Chondrocyte (in vitro differentiated cells): ENCODE data around the gene MARK1. TPM values are rescaled to one million over a fixed set of nuclear protein-coding genes. Genes with fewer than 3 reads are reported as not detected.

Experiments used
- DNase-seq: peaks from one replicate; pipeline ENCODE4 v3.0.0; 2021; ENCODE audit warnings: mixed read lengths, low spot score
- H3K27ac Mint-ChIP-seq: one replicate; pipeline ENCODE4 v1.8.0; 2021; ENCODE audit warnings: mild to moderate bottlenecking, moderate library complexity, mixed read lengths; ENCODE audit not compliant: unreplicated experiment
- H3K27me3 Mint-ChIP-seq: 2 replicates; pipeline ENCODE4 v1.8.0; 2021; ENCODE audit warnings: low read depth, mixed read lengths
- H3K36me3 Mint-ChIP-seq: 2 replicates; pipeline ENCODE4 v1.8.0; 2021; ENCODE audit warnings: low read depth, mixed read lengths
- H3K4me1 Mint-ChIP-seq: 2 replicates; pipeline ENCODE4 v1.8.0; 2021; ENCODE audit warnings: low read depth, mild to moderate bottlenecking, mixed read lengths
- H3K4me3 Mint-ChIP-seq: one replicate; pipeline ENCODE4 v1.8.0; 2021; ENCODE audit warnings: mild to moderate bottlenecking, moderate library complexity, mixed read lengths; ENCODE audit not compliant: unreplicated experiment
- H3K9me3 Mint-ChIP-seq: 2 replicates; pipeline ENCODE4 v1.8.0; 2021; ENCODE audit warnings: low read depth, mixed read lengths
- CTCF ChIP-seq: fragments of 200-600 bp; sonication (generic); IDR thresholded peaks from 2 replicates; pipeline ENCODE4 v1.5.0; 2021; ENCODE audit warnings: antibody characterized with exemption, mild to moderate bottlenecking, moderate library complexity
- total RNA-seq: library from RNA; stranded (reverse); gene quantifications from 3 replicates; pipeline ENCODE4 v1.2.1, GENCODE V29; 2021

The MARK1 gene
- total RNA-seq, 1 donor from 2014 or later, result 4.1 TPM

GRCh38 chr1:220544901-220545303 is 17.0 kb downstream of the MARK1 start:
- no peak overlapping the region for H3K4me3 Mint-ChIP-seq
- no peaks in the 10 kb centered on the region for H3K4me1 Mint-ChIP-seq
- H3K36me3 Mint-ChIP-seq, result no peaks in the 10 kb centered on the region
- H3K27me3 Mint-ChIP-seq, result peaks cover 1% of the 10 kb centered on the region
- no peaks in the 10 kb centered on the region for H3K9me3 Mint-ChIP-seq
- DNase-seq, result no peak
- TF ChIP-seq CTCF, result peak; percentile 32
- H3K27ac Mint-ChIP-seq, result no peak overlapping the region

- Mint-ChIP-seq H3K4me3 (no peak overlapping the region), H3K4me1 (no peaks in the 10 kb centered on the region), H3K9me3 (no peaks in the 10 kb centered on the region), H3K27ac (no peak overlapping the region), H3K36me3 (no peaks in the 10 kb centered on the region), H3K27me3 (no peaks in the 10 kb centered on the region)
- TF ChIP-seq CTCF, result no peak
- no peak for DNase-seq
Measured at GRCh38 chr1:220550811-220551399, 23.0 kb downstream of the MARK1 start.

- no peak overlapping the region for H3K27ac Mint-ChIP-seq
- no peaks in the 10 kb centered on the region for H3K4me1 Mint-ChIP-seq
- TF ChIP-seq CTCF, result no peak
- no peak for DNase-seq
- H3K27me3 Mint-ChIP-seq, result no peaks in the 10 kb centered on the region
- no peaks in the 10 kb centered on the region for H3K9me3 Mint-ChIP-seq
- H3K36me3 Mint-ChIP-seq, result no peaks in the 10 kb centered on the region
- no peak overlapping the region for H3K4me3 Mint-ChIP-seq
Measured at GRCh38 chr1:220551718-220552117, 23.8 kb downstream of the MARK1 start.

- Mint-ChIP-seq H3K27ac (no peak overlapping the region), H3K36me3 (no peaks in the 10 kb centered on the region), H3K4me1 (no peaks in the 10 kb centered on the region), H3K27me3 (no peaks in the 10 kb centered on the region), H3K9me3 (no peaks in the 10 kb centered on the region), H3K4me3 (no peak overlapping the region)
- DNase-seq, result no peak
- no peak for TF ChIP-seq CTCF
Measured at GRCh38 chr1:220552672-220553260, 24.8 kb downstream of the MARK1 start.

GRCh38 chr1:220556641-220557040 is 28.7 kb downstream of the MARK1 start:
- Mint-ChIP-seq H3K9me3 (no peaks in the 10 kb centered on the region), H3K27me3 (no peaks in the 10 kb centered on the region), H3K27ac (no peak overlapping the region), H3K4me1 (no peaks in the 10 kb centered on the region), H3K4me3 (no peak overlapping the region), H3K36me3 (no peaks in the 10 kb centered on the region)
- TF ChIP-seq CTCF, result no peak
- no peak for DNase-seq
